GM12872 (cell line): ENCODE measurements around the gene EFCAB6.

ENCODE experiments used
- TF ChIP-seq, protein P1 (sequence below): IDR thresholded peaks from 3 replicates; pipeline ENCODE4 v1.5.1; 2011; ENCODE audit warnings: low read depth, mild to moderate bottlenecking, low read length, moderate library complexity; ENCODE audit not compliant: insufficient read depth

Gene EFCAB6

DNA sequence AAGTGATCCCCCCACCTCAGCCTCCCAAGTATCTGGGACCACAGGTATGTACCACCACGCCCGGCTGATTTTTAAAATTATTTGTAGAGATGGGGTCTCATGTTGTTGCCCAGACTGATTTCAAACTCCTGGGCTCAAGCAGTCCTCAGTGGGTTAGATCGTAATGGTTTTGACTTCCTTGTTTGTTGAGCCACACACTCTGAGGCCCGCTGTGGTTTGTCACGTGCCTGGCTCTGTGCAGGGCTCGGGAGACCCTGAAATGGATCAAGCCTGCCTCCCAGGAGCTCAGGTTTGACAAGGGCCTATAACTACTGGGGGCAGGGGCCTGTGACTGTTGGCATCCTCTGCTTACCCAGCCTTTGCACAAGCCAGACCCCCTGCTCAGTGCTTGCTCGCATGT is 332.1 kb downstream of the EFCAB6 start:
- TF ChIP-seq, protein P1, sequence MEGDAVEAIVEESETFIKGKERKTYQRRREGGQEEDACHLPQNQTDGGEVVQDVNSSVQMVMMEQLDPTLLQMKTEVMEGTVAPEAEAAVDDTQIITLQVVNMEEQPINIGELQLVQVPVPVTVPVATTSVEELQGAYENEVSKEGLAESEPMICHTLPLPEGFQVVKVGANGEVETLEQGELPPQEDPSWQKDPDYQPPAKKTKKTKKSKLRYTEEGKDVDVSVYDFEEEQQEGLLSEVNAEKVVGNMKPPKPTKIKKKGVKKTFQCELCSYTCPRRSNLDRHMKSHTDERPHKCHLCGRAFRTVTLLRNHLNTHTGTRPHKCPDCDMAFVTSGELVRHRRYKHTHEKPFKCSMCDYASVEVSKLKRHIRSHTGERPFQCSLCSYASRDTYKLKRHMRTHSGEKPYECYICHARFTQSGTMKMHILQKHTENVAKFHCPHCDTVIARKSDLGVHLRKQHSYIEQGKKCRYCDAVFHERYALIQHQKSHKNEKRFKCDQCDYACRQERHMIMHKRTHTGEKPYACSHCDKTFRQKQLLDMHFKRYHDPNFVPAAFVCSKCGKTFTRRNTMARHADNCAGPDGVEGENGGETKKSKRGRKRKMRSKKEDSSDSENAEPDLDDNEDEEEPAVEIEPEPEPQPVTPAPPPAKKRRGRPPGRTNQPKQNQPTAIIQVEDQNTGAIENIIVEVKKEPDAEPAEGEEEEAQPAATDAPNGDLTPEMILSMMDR, result no peak

DNA sequence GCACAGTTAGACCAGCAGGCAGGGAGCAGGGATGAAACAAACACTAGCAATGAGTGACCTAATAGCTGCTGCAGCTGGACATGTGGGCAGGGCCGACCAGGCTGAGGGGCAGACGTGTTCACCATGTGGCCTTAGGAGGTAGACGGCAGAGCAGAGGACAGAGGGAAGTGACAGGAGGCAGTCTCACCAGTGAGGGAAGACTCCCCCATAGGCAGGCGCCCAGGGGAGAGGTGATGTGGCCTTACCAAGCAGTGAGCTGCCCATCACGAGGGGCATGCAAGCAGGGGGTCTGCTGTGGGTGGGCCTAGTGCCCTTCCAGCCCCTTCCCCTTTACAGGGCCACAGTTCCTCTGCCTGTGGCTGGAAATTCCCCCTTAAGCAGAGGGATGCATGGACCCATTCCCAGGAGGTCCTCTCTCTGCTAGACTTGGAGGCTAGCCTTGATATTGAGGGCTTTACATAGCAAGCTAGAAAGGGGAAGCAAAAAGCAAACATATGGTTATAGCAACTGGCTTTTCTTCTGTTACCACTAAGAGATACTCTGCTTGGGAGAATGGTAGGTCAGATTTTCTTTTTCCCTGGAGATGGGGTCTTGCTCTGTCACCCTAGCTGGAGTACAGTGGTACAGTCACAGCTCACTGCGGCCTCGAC is 332.7 kb downstream of the EFCAB6 start:
- TF ChIP-seq, protein P1, result no peak
